Right cardiac atrium (tissue), 5 donors: ENCODE measurements around the gene GALNT9. TPM values are rescaled to one million over a fixed set of nuclear protein-coding genes. Genes with fewer than 3 reads are reported as not detected.

Source experiments
- ATAC-seq, 2 donors: fragments of 200-7000 bp; cut with Tn5 transposase; one replicate each; pipeline versions ENCODE4 v1.8.0 to v1.9.1; 2020; ENCODE audit warnings: moderate library complexity in 2 of 2, mild to moderate bottlenecking in 1 of 2
- DNase-seq, 3 donors: peaks; one replicate each; pipeline ENCODE4 v3.0.0-alpha.2; 2020
- H3K27ac ChIP-seq: one replicate; pipeline ENCODE4 v1.5.1; 2013; ENCODE audit warnings: mild to moderate bottlenecking, low read length, control low read depth, moderate library complexity
- H3K27me3 ChIP-seq: one replicate; pipeline ENCODE4 v1.6.1; 2013; ENCODE audit not compliant: control insufficient read depth, insufficient read depth
- H3K4me1 ChIP-seq: one replicate; pipeline ENCODE4 v1.6.1; 2013; ENCODE audit warnings: low read length; ENCODE audit not compliant: control insufficient read depth, insufficient read depth
- H3K4me3 ChIP-seq: one replicate; pipeline ENCODE4 v1.5.1; 2013; ENCODE audit warnings: low read length, control low read depth
- H3K9me3 ChIP-seq: one replicate; pipeline ENCODE4 v1.6.1; 2013; ENCODE audit warnings: low read length; ENCODE audit not compliant: control insufficient read depth
- WGBS: extraction: QIAGEN DNeasy Blood & Tissue Kit; methylation state at CpG from one replicate; pipeline ENCODE4 v1.1.7; 2013; 5-methylcytosine and 5-hydroxymethylcytosine counted together
- intact Hi-C, 4 donors: fragments of 100-400 bp; cut with DNase I; formaldehyde crosslinking; loops; one replicate each; pipeline versions ENCODE4 v1.11.0 to v1.14.0; 2022 to 2023
- polyA plus RNA-seq: library from polyadenylated mRNA; stranded (reverse); fragments of 200-250 nt; gene quantifications from one replicate; pipeline ENCODE4 v1.2.3, GENCODE V29; 2013
- total RNA-seq, 4 donors: library from RNA; stranded (reverse); fragmentation: NEBNext Ultra II Directional; extraction: Animal tissue kit (Norgen Biotek cat#: 25700); gene quantifications; one replicate each; pipeline ENCODE4 v1.2.1, GENCODE V29; 2021
- donor health status: healthy with polysubstance abuse.
- donor health status: DM: no; HTN: yes; CAD: no.
- donor health status: DM: no; HTN: no; CAD: no.
- donor health status: DM: no; HTN: yes; CAD: no; lungs with severe emphysema.
- donor health status: DM: yes; HTN: yes; CAD: no.

GALNT9 gene
- total and polyA plus RNA-seq, 5 donors: 0.05 to 0.21 (median 0.14) TPM; not detected in 2

DNA sequence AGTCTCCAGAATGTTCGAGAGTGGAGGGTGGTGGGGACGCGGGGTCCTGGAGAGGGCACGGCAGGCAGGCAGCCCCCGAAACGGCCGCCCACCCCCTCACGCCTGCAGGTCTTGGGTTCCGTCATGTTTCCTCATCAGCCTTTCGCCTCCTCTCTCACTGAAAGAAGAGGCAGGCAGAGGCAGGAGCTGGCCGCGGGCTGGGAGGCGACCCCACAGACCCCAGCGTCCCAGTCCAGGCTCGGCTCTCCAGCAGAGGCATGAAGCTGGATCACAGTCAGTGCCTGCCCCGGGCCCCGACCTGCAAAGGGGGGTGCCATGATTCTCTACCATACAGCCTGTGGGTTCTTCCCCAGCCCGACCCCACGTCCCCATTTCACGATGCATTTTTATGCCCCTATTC is 13.4 kb downstream of the GALNT9 start:
- Histone ChIP-seq H3K9me3 (peaks cover 4% of the 10 kb centered on the region), H3K27ac (no peak overlapping the region), H3K4me1 (no peaks in the 10 kb centered on the region), H3K27me3 (no peaks in the 10 kb centered on the region), H3K4me3 (no peak overlapping the region)
- intact Hi-C loops: no loop called here
- WGBS: 69% methylated on average over 20 of the region's 20 CpGs
- DNase-seq: peak in 1 of 3 donors; percentile 27
- ATAC-seq: no peak

DNA sequence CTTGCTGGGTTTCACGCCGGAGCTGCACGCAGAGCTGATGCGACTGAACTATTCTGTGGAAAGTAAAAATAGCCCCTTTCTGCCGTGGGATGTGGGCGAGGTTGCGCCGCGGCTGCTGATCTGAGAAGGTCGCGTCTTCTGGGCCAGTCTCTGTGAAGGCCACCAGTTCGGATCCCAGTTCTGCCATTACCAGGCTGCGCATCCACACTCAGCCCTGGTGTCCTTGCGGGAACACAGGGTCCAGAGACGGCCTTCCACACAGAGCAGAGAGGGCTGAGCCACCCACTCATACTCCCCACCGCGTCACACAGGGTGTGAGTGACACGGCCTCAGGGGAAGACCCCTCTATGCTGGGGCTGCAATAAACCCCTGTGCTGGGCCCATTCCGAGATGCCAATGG is 13.9 kb downstream of the GALNT9 start:
- no peaks in the 10 kb centered on the region for H3K4me1 ChIP-seq
- peaks cover 4% of the 10 kb centered on the region for H3K9me3 ChIP-seq
- H3K4me3 ChIP-seq: no peak overlapping the region
- no peak overlapping the region for H3K27ac ChIP-seq
- H3K27me3 ChIP-seq: no peaks in the 10 kb centered on the region
- DNase-seq (peak in 1 of 3 donors; percentile 21), ATAC-seq (no peak)
- intact Hi-C loops: no loop called here
- 89% methylated on average over 19 of the region's 19 CpGs for WGBS

DNA sequence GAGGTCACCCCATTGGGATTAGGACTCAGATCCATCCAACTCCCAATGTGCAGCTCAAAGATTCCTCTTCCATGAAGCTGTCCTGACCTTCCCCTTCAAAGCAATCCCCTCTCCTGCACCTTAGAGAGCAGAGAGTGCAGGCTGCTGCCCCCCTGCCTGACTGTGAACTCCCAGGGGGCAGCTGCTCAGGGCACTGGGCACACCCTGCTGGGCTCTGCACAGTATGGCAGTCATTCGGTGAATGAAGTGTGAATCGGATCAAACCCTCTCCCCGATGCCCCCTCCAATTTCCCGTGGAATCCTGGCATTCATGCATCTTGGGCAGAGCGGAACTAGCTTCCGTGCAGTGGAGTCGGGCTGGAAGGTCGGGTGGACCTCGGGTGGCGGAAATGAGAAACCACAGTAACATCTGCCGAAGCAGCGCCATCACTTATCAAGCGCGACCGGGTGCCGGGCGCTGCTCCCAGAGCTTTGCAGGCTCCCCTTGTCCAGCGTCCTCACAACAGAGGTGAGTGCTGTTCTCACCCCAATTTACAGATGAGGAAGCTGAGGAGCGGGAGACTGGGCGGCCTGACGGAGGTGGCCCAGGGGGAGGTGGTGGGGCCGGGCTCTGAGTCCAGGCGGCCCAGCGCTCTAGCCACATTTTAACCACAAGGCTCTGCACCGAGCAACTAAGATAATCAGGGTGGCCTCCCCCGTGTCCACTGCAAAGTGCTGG is 14.7 kb downstream of the GALNT9 start:
- H3K4me3 ChIP-seq: no peak overlapping the region
- ATAC-seq (no peak), DNase-seq (peak in 1 of 3 donors; percentile 45)
- intact Hi-C loops: no loop called here
- H3K27me3 ChIP-seq: no peaks in the 10 kb centered on the region
- H3K27ac ChIP-seq: no peak overlapping the region
- H3K9me3 ChIP-seq: peaks cover 4% of the 10 kb centered on the region
- H3K4me1 ChIP-seq: no peaks in the 10 kb centered on the region
- 81% methylated on average over 26 of the region's 26 CpGs for WGBS

DNA sequence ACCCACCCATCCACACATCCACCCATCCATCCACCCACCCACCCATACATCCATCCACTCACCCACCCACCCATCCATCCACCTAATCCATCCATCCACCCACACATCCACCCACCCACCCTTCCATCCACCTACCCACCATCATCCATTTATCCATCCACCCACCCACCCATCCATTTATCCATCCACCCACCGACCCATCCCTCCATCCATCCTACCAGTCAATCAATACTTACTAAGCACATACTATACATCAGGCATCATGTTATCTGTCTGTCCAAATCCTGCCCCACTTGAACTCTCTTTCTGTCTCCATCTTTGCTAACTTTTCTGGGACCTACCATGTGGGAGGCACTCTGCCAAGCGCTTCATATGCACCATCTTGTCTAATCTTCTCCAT is 15.4 kb downstream of the GALNT9 start:
- ATAC-seq (no peak), DNase-seq (no peak)
- no peaks in the 10 kb centered on the region for H3K27me3 ChIP-seq
- H3K4me1 ChIP-seq: no peaks in the 10 kb centered on the region
- no peak overlapping the region for H3K27ac ChIP-seq
- WGBS: 93% methylated on average over 2 of the region's 2 CpGs
- H3K4me3 ChIP-seq: no peak overlapping the region
- intact Hi-C loops: no loop called here
- H3K9me3 ChIP-seq: peaks cover 4% of the 10 kb centered on the region

DNA sequence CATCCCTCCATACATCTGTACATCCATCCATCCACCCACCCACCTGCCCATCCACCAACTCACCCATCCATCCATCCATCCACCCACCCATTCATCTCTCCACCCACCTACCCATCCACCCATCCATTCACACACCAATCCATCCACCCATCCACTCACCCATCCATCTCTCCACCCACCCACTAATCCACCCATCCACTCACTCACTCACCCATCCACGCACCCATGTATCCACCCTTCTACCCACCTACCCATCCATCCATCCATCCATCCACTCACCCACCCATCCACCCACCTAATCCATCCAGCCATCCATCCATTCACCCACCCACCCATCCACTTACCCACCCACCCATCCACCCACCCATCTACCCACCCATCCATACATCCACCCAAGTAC is 16.2 kb downstream of the GALNT9 start:
- Histone ChIP-seq H3K9me3 (peaks cover 4% of the 10 kb centered on the region), H3K27me3 (no peaks in the 10 kb centered on the region), H3K4me3 (no peak overlapping the region), H3K27ac (no peak overlapping the region), H3K4me1 (no peaks in the 10 kb centered on the region)
- intact Hi-C loops: no loop called here
- ATAC-seq: no peak
- DNase-seq: peak in 1 of 3 donors; percentile 1
- WGBS: 95% methylated on average over 1 of the region's 1 CpG

DNA sequence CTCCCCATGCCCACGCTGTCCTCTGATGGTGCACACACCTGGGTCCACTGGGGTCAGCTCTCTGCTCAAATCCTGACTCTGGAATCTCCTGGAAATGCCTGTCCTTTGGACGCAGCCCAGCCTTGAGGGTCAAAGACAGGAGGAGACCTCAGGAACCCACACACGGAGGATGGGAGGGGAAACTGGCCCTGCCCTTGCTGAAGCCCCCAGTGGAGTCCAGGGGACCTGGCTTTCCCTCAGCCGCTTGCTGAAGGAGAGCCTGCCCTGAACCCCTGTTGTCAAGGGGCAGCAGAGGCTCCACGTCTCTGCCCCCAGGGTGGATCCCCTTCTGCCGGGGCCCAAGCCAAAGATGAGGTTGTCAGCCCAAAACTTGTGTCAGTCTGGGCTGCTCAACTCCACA is 16.9 kb downstream of the GALNT9 start:
- no peak overlapping the region for H3K27ac ChIP-seq
- H3K27me3 ChIP-seq: no peaks in the 10 kb centered on the region
- WGBS: 87% methylated on average over 6 of the region's 6 CpGs
- no peak overlapping the region for H3K4me3 ChIP-seq
- intact Hi-C loops: no loop called here
- H3K9me3 ChIP-seq: peaks cover 4% of the 10 kb centered on the region
- DNase-seq (peak in 1 of 3 donors; percentile 41), ATAC-seq (no peak)
- H3K4me1 ChIP-seq: no peaks in the 10 kb centered on the region

DNA sequence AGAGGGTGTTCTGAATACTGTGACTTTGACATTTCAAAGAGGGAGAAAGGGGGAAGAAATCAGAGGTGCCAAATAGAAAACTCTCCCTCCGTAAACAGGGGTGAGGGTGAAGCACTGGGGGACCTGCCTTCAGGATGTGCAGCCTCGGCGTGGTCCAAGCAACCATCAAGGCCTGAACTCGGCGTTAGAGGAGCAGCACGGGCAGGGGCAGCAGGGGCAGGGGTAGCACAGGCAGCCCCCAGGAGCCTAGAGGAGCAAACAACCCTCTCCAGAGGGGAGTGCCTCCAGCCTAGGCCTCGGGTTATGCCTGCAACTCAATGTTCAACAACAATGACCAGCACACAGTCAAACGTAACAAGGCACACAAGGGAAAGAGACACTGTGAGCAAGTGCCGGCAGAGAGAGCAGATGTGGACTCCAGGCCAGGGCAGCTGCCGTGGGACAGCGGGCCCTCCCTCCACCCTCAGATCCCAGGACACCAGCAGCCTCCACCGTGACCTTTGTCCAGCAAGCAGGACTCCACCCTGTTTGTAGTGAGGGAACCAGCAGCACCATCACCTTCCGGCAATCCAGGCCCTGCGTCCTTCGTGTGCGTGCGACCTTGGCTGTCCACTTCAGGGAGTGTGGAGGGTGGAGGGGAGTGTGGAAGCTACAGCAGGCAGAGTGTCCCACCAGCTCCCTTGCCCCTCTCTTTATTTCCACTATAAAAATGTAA is 18.0 kb downstream of the GALNT9 start:
- H3K9me3 ChIP-seq: peaks cover 4% of the 10 kb centered on the region
- H3K27ac ChIP-seq: no peak overlapping the region
- 82% methylated on average over 17 of the region's 17 CpGs for WGBS
- DNase-seq (peak in 1 of 3 donors; percentile 37), ATAC-seq (no peak)
- no peaks in the 10 kb centered on the region for H3K4me1 ChIP-seq
- H3K27me3 ChIP-seq: no peaks in the 10 kb centered on the region
- H3K4me3 ChIP-seq: no peak overlapping the region
- intact Hi-C loops: no loop called here

DNA sequence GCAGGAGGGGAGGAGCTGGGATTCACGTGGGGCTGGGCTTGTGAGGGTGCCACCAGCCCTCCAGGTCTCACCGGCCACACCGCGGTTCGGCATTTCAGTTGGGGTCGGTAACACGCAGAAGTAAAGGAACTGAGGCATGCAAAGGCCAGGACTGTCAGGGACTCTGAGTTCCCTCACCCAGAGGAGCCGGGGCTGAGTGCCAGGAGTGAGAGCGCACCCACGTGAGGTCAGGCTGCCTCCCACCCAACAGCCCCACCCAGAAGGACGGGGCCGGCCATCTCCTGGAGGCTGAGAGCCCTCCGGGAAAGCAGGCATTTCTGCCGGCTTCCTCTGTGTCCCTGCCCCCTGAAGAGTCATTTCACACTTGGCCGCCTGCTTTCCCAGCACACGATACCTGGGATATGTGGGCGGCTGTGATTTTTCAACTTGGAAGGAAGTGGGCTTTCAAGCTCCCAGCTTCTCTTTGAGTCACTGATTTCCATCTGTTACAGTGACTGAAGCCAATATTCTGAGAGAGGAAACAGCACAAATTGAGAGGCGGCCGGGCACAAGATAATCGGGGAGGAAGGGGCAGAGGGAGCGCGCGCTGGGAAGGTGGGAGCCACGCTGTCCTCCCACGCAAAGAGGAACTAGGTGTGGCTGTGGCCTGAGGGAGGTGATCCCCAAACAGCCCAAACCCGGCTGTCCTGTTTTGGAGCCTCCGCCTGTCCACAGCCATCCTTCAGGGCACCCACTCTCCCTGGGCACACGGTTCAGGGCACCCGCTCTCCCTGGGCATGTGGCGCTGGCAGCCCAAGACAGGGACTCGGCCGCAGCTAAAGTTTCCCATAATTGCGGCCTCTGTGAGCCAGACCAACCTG is 19.0 kb downstream of the GALNT9 start:
- Histone ChIP-seq H3K9me3 (peaks cover 4% of the 10 kb centered on the region), H3K4me1 (no peaks in the 10 kb centered on the region), H3K27ac (no peak overlapping the region), H3K4me3 (no peak overlapping the region), H3K27me3 (no peaks in the 10 kb centered on the region)
- no peak for ATAC-seq
- WGBS: 59% methylated on average over 33 of the region's 33 CpGs
- peak in 2 of 3 donors; percentile 35 to 36 for DNase-seq
- intact Hi-C loops: no loop called here

DNA sequence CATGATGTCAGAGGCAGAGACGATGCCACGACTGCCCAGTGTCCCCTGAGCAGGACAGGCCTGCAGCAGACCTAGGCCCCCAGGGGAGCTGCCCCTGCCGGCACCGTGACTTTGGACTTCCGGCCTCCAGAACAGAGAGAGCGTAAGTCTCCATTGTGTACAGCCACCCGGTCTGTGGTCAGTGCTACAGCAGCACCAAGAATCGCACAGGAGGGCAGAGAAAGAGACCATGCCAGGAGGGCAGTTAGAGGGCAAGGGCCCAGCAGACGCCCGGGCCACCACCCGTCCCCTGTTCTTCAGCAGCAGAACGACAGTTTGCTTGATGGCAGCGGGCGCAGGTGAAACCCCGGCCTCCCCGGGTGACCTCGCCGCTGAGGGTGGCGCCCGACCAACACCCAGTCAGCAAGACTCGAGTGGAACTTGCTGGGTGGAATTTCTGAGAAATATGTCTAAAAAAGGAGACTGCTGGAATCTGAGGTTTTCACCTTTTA is 19.7 kb downstream of the GALNT9 start:
- Histone ChIP-seq H3K9me3 (peaks cover 4% of the 10 kb centered on the region), H3K4me1 (no peaks in the 10 kb centered on the region), H3K27ac (no peak overlapping the region), H3K27me3 (no peaks in the 10 kb centered on the region), H3K4me3 (no peak overlapping the region)
- intact Hi-C loops: no loop called here
- DNase-seq (peak in 2 of 3 donors; percentile 17 to 53), ATAC-seq (no peak)
- 89% methylated on average over 21 of the region's 21 CpGs for WGBS

DNA sequence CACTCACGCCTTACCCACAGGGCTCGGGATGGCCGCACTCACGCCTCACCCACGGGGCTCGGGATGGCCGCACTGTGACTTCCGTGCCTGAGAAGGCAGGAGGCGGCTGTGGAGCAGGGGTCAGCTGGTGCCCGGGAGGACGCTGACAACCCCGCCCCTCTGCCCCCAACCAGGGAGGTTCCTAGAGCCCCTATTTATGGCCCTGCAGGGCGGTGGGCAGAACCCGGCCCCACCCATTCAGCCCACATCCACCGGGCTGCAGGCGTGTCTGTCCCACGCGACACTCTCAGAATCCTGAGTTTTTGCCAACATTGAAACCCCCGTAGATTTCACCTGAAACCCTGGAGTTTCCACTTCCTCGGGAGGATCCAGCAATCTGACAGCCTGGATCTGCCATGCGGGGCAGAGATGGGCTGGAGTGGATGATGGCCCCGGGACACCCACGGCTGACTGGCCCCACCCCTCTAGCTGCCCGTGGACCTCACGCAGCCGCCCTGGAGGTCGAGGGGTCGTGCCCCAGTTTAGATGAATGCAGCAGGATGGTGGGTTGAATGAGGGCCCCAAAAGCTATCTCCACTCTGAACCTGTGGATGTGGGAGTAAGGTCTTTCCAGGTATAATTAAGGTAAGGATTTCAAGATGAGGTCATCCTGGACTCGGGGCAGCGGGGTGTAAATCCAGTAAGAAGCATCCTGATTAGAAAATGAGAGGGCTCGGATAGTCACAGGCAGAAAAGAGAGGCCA is 20.4 kb downstream of the GALNT9 start:
- Histone ChIP-seq H3K4me3 (no peak overlapping the region), H3K9me3 (peaks cover 4% of the 10 kb centered on the region), H3K27ac (no peak overlapping the region), H3K4me1 (no peaks in the 10 kb centered on the region), H3K27me3 (no peaks in the 10 kb centered on the region)
- intact Hi-C loops: no loop called here
- no peak for ATAC-seq
- peak in 2 of 3 donors; percentile 14 to 28 for DNase-seq
- 69% methylated on average over 31 of the region's 31 CpGs for WGBS
